Measurements from ENCODE around the gene FREY1.

DNA sequence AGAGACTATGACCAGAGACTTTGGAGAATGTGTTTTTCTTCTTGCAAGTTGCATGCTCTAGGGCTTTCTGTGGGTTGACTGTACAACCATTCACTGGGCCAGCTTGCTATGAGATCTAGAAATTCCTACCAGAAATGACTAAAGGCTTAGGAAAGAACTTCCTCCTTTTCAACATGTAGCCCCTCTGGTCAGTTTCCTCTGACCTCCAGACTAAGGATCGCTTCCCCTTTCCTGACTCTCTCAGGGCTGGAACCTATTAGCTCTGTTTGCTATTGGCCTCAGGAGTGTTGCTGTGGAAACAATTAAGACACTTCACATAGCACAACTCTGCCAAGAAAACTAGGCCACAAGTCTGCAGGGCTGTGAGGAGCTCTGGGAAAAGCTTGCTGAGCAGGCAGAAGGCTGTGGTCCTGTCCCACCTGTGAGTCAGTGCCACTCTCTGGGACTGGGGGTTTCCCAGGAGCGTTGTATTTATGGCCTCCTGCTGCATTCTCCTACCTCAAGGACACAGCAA, 49.1 kb downstream of the FREY1 start:
- TF ChIP-seq, protein P1, sequence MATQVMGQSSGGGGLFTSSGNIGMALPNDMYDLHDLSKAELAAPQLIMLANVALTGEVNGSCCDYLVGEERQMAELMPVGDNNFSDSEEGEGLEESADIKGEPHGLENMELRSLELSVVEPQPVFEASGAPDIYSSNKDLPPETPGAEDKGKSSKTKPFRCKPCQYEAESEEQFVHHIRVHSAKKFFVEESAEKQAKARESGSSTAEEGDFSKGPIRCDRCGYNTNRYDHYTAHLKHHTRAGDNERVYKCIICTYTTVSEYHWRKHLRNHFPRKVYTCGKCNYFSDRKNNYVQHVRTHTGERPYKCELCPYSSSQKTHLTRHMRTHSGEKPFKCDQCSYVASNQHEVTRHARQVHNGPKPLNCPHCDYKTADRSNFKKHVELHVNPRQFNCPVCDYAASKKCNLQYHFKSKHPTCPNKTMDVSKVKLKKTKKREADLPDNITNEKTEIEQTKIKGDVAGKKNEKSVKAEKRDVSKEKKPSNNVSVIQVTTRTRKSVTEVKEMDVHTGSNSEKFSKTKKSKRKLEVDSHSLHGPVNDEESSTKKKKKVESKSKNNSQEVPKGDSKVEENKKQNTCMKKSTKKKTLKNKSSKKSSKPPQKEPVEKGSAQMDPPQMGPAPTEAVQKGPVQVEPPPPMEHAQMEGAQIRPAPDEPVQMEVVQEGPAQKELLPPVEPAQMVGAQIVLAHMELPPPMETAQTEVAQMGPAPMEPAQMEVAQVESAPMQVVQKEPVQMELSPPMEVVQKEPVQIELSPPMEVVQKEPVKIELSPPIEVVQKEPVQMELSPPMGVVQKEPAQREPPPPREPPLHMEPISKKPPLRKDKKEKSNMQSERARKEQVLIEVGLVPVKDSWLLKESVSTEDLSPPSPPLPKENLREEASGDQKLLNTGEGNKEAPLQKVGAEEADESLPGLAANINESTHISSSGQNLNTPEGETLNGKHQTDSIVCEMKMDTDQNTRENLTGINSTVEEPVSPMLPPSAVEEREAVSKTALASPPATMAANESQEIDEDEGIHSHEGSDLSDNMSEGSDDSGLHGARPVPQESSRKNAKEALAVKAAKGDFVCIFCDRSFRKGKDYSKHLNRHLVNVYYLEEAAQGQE (IDR thresholded peaks at IDR 0.05; ENCODE audit: borderline replicate concordance in 1 of 2, low read depth in 1 of 2, low read length in 2 of 2), result no peak
- no peak for TF ChIP-seq CHD2 (IDR thresholded peaks at IDR 0.05; ENCODE audit: low read depth, low read length)
- TF ChIP-seq, protein P2, sequence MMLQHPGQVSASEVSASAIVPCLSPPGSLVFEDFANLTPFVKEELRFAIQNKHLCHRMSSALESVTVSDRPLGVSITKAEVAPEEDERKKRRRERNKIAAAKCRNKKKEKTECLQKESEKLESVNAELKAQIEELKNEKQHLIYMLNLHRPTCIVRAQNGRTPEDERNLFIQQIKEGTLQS (CRISPR knock-in tag; IDR thresholded peaks at IDR 0.05), result no peak
- TF ChIP-seq, protein P3, sequence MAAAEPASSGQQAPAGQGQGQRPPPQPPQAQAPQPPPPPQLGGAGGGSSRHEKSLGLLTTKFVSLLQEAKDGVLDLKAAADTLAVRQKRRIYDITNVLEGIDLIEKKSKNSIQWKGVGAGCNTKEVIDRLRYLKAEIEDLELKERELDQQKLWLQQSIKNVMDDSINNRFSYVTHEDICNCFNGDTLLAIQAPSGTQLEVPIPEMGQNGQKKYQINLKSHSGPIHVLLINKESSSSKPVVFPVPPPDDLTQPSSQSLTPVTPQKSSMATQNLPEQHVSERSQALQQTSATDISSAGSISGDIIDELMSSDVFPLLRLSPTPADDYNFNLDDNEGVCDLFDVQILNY (CRISPR knock-in tag; conservative IDR thresholded peaks at IDR 0.05), result no peak
- TF ChIP-seq, protein P4, sequence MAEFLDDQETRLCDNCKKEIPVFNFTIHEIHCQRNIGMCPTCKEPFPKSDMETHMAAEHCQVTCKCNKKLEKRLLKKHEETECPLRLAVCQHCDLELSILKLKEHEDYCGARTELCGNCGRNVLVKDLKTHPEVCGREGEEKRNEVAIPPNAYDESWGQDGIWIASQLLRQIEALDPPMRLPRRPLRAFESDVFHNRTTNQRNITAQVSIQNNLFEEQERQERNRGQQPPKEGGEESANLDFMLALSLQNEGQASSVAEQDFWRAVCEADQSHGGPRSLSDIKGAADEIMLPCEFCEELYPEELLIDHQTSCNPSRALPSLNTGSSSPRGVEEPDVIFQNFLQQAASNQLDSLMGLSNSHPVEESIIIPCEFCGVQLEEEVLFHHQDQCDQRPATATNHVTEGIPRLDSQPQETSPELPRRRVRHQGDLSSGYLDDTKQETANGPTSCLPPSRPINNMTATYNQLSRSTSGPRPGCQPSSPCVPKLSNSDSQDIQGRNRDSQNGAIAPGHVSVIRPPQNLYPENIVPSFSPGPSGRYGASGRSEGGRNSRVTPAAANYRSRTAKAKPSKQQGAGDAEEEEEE (CRISPR knock-in tag; IDR thresholded peaks at IDR 0.05; ENCODE audit: borderline replicate concordance), result no peak
